Smooth muscle cell (in vitro differentiated cells): ENCODE results near the gene ADAM10. TPM values are rescaled to one million over a fixed set of nuclear protein-coding genes. Genes with fewer than 3 reads are reported as not detected.

Experiments used
- DNase-seq: peaks from one replicate; lab custom pipeline; 2025; ENCODE audit not compliant: unreplicated experiment; lab: John Stamatoyannopoulos, UW
- H2AFZ ChIP-seq: fragments of 200-600 bp; sonication (generic); 2 replicates; pipeline ENCODE4 v1.6.0; 2016; ENCODE audit warnings: antibody characterized with exemption, low read depth, mild to moderate bottlenecking
- H3F3A ChIP-seq: fragments of 200-600 bp; sonication (generic); 2 replicates; pipeline ENCODE4 v1.6.0; 2017; ENCODE audit warnings: antibody characterized with exemption, low read depth
- H3K27ac ChIP-seq: fragments of 200-600 bp; sonication (generic); 2 replicates; pipeline ENCODE4 v1.5.1; 2016; ENCODE audit warnings: low read depth, mild to moderate bottlenecking
- H3K27me3 ChIP-seq: fragments of 200-600 bp; sonication (generic); 2 replicates; pipeline ENCODE4 v1.6.1; 2016; ENCODE audit warnings: low read depth, mild to moderate bottlenecking
- H3K36me3 ChIP-seq: fragments of 200-600 bp; sonication (generic); 2 replicates; pipeline ENCODE4 v1.5.1; 2016; ENCODE audit warnings: low read depth
- H3K4me1 ChIP-seq: fragments of 200-600 bp; sonication (generic); 2 replicates; pipeline ENCODE4 v1.5.1; 2016; ENCODE audit warnings: low read depth
- H3K4me2 ChIP-seq: fragments of 200-600 bp; sonication (generic); 2 replicates; pipeline ENCODE4 v1.6.0; 2016; ENCODE audit warnings: mild to moderate bottlenecking
- H3K4me3 ChIP-seq: fragments of 200-600 bp; sonication (generic); 2 replicates; pipeline ENCODE4 v1.5.1; 2016; ENCODE audit warnings: mild to moderate bottlenecking
- H3K79me2 ChIP-seq: fragments of 200-600 bp; sonication (generic); 2 replicates; pipeline ENCODE4 v1.6.0; 2016; ENCODE audit warnings: low read depth, mild to moderate bottlenecking
- H3K9ac ChIP-seq: fragments of 200-600 bp; sonication (generic); 2 replicates; pipeline ENCODE4 v1.6.0; 2016; ENCODE audit warnings: low read depth
- H3K9me3 ChIP-seq: fragments of 200-600 bp; sonication (generic); replicated peaks from 2 replicates; pipeline ENCODE4 v1.5.1; 2016; ENCODE audit warnings: low read depth
- H4K20me1 ChIP-seq: fragments of 200-600 bp; sonication (generic); 2 replicates; pipeline ENCODE4 v1.6.0; 2016; ENCODE audit warnings: low read depth
- CTCF ChIP-seq: fragments of 200-600 bp; sonication (generic); IDR thresholded peaks from 2 replicates; pipeline ENCODE4 v1.5.1; 2017; ENCODE audit warnings: borderline replicate concordance, mild to moderate bottlenecking, antibody characterized with exemption; ENCODE audit not compliant: insufficient read depth, poor library complexity, severe bottlenecking
- WGBS: methylation state at CpG from one replicate; pipeline ENCODE4 v1.1.7; 2016; ENCODE audit warnings: low lambda C conversion rate; 5-methylcytosine and 5-hydroxymethylcytosine counted together
- polyA plus RNA-seq: library from polyadenylated mRNA; unstranded; fragments of >200 nt; fragmentation: Nextera tagmentation; extraction: Ambion mirVana; gene quantifications from 2 replicates; pipeline ENCODE4 v1.2.1, GENCODE V29; 2016
- total RNA-seq: library from RNA; depleted of rRNA; stranded (reverse); fragments of >200 nt; gene quantifications from 2 replicates; pipeline ENCODE4 v1.2.3, GENCODE V29; 2014

ADAM10 gene, protein sequence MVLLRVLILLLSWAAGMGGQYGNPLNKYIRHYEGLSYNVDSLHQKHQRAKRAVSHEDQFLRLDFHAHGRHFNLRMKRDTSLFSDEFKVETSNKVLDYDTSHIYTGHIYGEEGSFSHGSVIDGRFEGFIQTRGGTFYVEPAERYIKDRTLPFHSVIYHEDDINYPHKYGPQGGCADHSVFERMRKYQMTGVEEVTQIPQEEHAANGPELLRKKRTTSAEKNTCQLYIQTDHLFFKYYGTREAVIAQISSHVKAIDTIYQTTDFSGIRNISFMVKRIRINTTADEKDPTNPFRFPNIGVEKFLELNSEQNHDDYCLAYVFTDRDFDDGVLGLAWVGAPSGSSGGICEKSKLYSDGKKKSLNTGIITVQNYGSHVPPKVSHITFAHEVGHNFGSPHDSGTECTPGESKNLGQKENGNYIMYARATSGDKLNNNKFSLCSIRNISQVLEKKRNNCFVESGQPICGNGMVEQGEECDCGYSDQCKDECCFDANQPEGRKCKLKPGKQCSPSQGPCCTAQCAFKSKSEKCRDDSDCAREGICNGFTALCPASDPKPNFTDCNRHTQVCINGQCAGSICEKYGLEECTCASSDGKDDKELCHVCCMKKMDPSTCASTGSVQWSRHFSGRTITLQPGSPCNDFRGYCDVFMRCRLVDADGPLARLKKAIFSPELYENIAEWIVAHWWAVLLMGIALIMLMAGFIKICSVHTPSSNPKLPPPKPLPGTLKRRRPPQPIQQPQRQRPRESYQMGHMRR
- total RNA-seq: 200 and 239 TPM in 2 replicates
- 150 and 168 TPM in 2 replicates for polyA plus RNA-seq

- Histone ChIP-seq H3K27me3 (no peaks in the 10 kb centered on the region), H4K20me1 (peaks cover 39% of the 10 kb centered on the region), H3K4me1 (peaks cover 22% of the 10 kb centered on the region), H3K4me3 (peak within 1 kb of the TSS; percentile 88), H3K4me2 (peak within 1 kb of the TSS; percentile 95), H3K9me3 (no peaks in the 10 kb centered on the region), H3K79me2 (peaks cover 44% of the 10 kb centered on the region), H2AFZ (peak within 1 kb of the TSS; percentile 85), H3K9ac (peak within 1 kb of the TSS; percentile 88), H3K36me3 (no peaks in the 10 kb centered on the region), H3K27ac (peak within 1 kb of the TSS; percentile 88), H3F3A (peaks cover 7% of the 10 kb centered on the region)
- WGBS: under 1% methylated on average over 44 of the region's 62 CpGs
- DNase-seq: peak; percentile 96
- no peak for TF ChIP-seq CTCF
Measured at GRCh38 chr15:58749532-58750337, at the start of gene ADAM10. Gene ADAM10, minus strand, starts transcription at chr15:58749707. Its CDS starts 173 bp downstream, at chr15:58749534.

DNA sequence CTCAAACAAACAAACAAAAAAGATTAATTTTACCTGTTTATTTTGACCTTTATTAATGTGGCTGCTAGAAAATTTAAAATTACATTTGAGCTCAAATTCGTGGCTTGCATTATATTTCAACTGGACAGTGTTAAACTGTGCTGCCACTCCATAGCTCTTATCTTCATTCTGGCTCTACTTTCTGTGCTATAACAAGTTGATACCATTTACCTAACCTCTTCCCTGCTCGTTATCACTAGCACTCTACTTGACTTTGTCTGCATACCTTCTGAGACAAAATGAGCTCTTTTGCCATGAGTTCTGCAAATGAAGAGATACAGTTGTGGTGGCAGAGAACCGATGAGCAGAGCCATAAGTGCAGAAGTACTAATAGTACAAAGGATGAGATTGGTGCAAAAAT lies 48.0 kb upstream of the ADAM10 start:
- no peak overlapping the region for H3K4me3 ChIP-seq
- peaks cover 26% of the 10 kb centered on the region for H4K20me1 ChIP-seq
- H3K79me2 ChIP-seq: peaks cover 7% of the 10 kb centered on the region
- 89% methylated on average over 3 of the region's 3 CpGs for WGBS
- H3K9me3 ChIP-seq: no peaks in the 10 kb centered on the region
- DNase-seq: no peak
- no peaks in the 10 kb centered on the region for H3K27me3 ChIP-seq
- no peak overlapping the region for H2AFZ ChIP-seq
- H3K4me2 ChIP-seq: no peak overlapping the region
- H3K9ac ChIP-seq: no peak overlapping the region
- H3K4me1 ChIP-seq: no peaks in the 10 kb centered on the region
- H3K27ac ChIP-seq: no peak overlapping the region
- no peaks in the 10 kb centered on the region for H3F3A ChIP-seq
- peaks cover 1% of the 10 kb centered on the region for H3K36me3 ChIP-seq
- no peak for TF ChIP-seq CTCF

DNA sequence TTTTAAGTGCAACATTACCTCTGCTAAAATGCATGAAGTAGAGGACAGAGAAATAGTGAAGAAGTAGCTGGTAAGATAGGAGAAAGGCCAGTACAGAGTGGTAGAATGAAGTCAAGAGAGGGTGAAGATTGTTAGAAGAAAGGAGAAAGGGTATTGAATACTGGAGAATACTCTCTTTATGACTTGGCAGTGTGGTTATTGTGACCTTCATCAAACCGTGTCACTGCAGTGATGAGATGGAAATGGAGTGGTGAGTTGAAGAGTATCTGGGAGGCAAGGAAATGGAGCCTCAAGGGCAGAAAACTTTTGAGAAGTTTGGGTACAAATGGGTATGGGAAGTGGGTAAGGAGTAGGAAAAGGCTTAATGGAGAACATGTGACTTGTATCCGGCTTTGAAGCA lies 46.3 kb upstream of the ADAM10 start:
- no peaks in the 10 kb centered on the region for H3F3A ChIP-seq
- H3K27me3 ChIP-seq: no peaks in the 10 kb centered on the region
- H3K4me2 ChIP-seq: no peak overlapping the region
- H4K20me1 ChIP-seq: peaks cover 22% of the 10 kb centered on the region
- no peaks in the 10 kb centered on the region for H3K9me3 ChIP-seq
- no peak overlapping the region for H3K4me3 ChIP-seq
- no peak overlapping the region for H2AFZ ChIP-seq
- no peak for DNase-seq
- 92% methylated on average over 2 of the region's 2 CpGs for WGBS
- H3K36me3 ChIP-seq: no peaks in the 10 kb centered on the region
- H3K79me2 ChIP-seq: peaks cover 7% of the 10 kb centered on the region
- no peak for TF ChIP-seq CTCF
- no peaks in the 10 kb centered on the region for H3K4me1 ChIP-seq
- no peak overlapping the region for H3K27ac ChIP-seq
- no peak overlapping the region for H3K9ac ChIP-seq
